ENCODE results near the gene IDI1.
"Not testable (repeated sequence)": the region's sequence is repeated elsewhere in the genome, so short reads cannot be mapped to it uniquely, and the experiment has no call there.

IDI1 gene

DNA sequence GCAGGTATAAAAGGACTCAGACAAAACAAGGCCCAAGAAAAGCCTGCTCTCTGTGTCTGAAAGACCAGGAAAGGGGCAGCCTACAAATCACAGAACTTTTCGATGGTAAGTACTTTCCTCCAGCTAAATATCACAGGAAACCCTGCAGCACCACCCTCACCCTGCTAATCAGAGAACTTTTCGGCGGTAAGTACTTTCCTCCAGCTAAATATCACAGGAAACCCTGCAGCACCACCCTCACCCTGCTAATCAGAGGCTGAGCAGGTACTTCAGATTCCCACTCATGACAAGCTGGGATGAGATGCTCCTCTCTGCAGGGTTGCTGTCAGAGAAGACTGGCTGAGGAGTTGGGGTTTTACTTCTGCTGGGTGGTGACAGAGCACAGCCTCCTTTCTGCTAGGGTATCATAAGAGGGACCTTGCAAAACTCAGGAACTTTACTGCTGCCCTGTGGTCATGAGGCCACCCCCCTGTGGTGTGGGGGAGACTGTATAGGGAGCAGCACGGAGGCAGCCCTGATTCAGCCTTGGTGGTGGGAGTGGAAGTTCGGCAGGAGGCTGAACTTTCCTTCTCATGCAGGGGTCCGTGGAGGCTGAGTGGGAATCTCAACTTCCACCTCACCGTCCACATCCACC is 14.4 kb upstream of the IDI1 start:
- DNase-seq = no peak

DNA sequence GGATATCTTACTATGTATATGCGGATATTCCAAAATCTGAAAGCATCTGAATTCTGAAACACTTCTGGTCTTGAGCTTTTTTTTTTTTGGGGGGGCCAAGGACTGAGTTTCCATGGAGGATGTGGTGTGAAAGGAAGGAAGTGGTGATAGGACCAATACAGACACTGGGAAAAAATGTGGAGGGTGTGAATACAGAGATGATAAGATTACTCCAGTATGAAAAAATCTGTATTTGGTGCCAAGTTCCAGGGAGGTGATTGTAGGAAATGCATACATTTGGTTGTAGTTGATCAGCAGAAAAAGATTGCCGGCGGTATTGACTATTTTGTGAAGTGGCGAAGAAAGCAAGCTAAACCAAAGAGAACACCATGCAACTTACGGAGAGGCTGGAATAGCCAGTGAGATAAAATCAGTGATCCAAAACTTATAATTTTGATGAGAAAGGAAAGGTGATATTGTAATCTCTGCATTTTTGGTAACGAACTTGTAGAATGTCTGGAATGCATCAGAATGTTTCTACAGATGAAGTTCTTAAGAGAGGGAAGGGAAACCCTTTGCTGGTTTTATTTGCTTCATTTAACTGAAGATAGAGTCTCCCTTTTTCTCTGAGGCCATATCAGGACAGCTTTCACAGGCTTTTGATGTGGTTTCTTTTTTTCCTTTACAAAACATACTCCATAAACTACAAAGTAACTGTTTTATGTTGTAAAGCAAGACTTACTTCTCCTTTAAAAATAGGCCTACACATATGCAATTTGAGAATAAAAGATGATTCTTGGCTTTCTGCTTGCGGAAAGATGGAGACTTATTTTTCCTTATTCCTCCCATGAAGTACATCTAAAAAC is 13.2 kb upstream of the IDI1 start:
- DNase-seq = no peak

DNA sequence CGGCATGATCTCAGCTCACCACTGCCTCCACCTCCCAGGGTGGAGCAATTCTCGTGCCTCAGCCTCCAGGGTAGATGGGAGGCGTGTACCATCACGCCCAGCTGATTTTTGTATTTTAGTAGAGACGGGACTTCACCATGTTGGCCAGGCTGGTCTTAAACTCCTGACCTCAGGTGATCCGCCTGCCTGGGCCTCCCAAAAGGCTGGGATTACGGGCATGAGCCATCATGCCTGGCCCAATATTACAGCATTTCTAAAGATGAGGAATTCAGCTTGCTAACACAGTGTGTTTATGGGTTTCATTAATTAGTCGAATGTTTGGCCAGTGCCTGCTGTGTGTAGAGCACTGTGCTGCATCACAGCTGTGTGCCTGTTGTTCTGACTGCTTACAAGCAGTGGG is 11.0 kb upstream of the IDI1 start:
- DNase-seq = no peak

DNA sequence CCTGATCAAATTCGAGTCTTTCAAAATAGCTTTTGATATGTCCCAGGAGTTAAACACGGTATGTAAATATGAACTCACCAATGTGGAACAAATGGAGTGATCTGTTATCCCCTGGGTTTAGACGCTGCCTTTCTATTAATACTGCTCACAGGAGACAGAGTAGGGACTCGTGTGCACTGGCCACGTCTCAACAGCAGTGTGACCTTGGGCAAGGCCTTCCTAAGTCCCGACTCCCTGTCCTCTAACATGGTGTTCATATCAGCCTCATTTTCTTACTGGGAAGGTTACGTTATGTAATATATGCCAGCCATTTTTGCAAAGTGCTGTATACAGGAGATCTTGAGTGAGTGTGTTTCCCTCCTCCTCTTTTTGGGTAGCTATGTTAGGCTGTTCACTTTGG is 9.1 kb upstream of the IDI1 start:
- no peak for DNase-seq

GRCh38 chr10:1057106-1057657 is 8.3 kb upstream of the IDI1 start:
- DNase-seq = no peak

DNA sequence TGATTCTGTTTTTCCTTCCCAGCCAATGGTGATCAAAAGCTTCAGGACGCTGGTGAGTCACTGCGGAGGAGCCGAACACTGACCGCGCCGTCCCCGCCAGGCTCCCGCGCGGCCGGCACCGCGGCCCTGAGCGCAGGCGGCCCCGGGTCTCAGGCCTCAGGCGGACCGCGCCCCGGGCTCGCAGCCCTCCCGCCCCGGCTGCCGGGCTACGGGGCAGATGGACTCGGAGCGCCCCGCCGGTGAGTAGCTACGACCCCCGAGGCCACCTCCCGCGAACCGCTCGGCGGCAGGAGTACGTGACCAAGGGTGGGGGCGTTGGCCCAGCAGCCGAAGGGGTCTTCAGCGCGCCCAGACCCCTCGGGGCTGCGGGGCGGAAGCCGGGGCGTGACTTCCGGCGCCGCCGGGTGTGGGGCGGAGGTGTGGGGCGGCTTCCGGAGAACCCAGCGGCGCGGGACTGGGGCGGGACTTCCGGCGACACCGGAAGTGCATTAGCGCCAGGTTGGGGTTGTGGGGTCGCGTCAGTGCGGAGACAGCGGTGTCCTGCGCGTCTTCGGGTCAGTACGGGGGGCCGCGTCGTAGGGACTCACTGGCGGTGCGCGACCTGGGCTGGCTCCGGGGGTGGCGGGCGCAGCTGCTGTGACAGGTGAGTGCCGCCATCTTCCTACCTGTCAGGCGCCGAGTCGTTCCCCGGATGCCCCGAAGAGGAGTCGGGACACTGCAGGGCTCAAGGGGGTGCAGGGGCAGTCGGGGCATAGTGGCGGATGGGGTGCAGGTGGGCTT is 7.6 kb upstream of the IDI1 start, which contains the start of gene WDR37:
Gene WDR37, plus strand, starts transcription at position 60 of the 780 bp plus-strand sequence. CDS start 15,771 bp downstream, outside the sequence.
- DNase-seq = peak; percentile 75

- DNase-seq = no peak
Observed at GRCh38 chr10:1054684-1055083, 5.8 kb upstream of the IDI1 start.

GRCh38 chr10:1050554-1050953 is 1.6 kb upstream of the IDI1 start:
- no peak for DNase-seq

DNA sequence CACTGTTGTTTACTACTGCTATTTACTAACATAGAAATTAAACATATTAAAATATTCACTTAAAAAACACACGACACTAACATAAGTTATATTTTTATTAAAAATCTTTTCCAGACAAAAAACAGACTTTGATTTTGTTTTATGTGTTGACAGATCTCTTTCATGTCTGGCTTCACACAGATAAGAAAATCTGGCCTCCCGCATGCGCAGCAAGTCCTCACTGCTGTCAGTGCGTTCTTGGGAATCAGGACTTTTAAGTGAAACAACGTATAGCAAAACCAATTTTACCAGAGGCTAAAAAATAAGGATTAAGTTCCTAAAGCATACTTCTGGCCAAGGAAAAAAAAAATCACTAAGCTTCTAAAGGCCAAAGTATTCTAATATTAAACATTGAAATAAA is 1.2 kb upstream of the IDI1 start:
- no peak for DNase-seq

GRCh38 chr10:1049425-1049958 is 573 bp upstream of the IDI1 start:
- DNase-seq = no peak

- DNase-seq = no peak
Observed at GRCh38 chr10:1048349-1048731, 579 bp downstream of the IDI1 start.

- DNase-seq = no peak
Observed at GRCh38 chr10:1047937-1048336, 982 bp downstream of the IDI1 start.

- no peak for DNase-seq
Observed at GRCh38 chr10:1045415-1045814, 3.5 kb downstream of the IDI1 start.

DNA sequence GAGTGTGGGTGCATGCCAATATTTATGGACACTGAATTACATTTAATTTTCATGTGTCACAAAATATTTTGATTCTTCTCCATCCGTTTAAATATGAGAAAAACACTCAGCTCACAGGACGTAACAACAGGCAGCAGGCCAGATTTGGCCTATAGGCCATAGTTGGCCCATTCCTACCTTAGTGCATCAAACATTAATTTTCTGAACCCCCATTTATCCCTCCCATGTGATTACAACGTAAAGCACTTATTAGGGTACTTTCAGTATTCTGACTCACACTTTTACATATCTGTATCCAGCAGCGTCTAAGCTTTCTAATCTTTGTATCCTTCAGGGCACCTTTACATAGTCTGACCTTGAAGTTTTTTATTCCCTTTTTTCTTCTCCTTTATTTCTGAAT is 4.0 kb downstream of the IDI1 start:
- DNase-seq = no peak

- no peak for DNase-seq
Observed at GRCh38 chr10:1044146-1044545, 4.8 kb downstream of the IDI1 start.

- no peak for DNase-seq
Observed at GRCh38 chr10:1043532-1043995, 5.4 kb downstream of the IDI1 start.

- DNase-seq = no peak
Observed at GRCh38 chr10:1041514-1041913, 7.4 kb downstream of the IDI1 start.

GRCh38 chr10:1040133-1040532 is 8.8 kb downstream of the IDI1 start:
- DNase-seq = no peak

DNA sequence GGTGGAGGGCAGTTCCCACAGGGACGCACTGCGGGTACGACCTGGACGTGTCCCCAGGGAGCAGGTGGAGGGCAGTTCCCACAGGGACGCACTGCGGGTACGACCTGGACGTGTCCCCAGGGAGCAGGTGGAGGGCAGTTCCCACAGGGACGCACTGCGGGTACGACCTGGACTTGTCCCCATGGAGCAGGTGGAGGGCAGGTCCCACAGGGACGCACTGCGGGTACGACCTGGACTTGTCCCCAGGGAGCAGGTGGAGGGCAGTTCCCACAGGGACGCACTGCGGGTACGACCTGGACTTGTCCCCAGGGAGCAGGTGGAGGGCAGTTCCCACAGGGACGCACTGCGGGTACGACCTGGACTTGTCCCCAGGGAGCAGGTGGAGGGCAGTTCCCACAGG is 10.2 kb downstream of the IDI1 start:
- DNase-seq = not testable (repeated sequence)

- DNase-seq = no peak
Observed at GRCh38 chr10:1037098-1037497, 11.8 kb downstream of the IDI1 start.

GRCh38 chr10:1036341-1036791 is 12.6 kb downstream of the IDI1 start:
- no peak for DNase-seq

- no peak for DNase-seq
Observed at GRCh38 chr10:1035201-1035600, 13.7 kb downstream of the IDI1 start.

GRCh38 chr10:1034758-1035157 is 14.2 kb downstream of the IDI1 start:
- no peak for DNase-seq

Data from NK-92 treated with Interleukin-12 subunit alpha and Interleukin-12 subunit beta, amount 100 ng/mL, for 24 hours (cell line).